Measurements from ENCODE around the gene SESN1. TPM values are rescaled to one million over a fixed set of nuclear protein-coding genes. Genes with fewer than 3 reads are reported as not detected.
A peak's percentile ranks its signal among the peaks of the same experiment; 100 is the strongest.

The SESN1 gene
- total RNA-seq, 1 donor from 2014 or later, result 9.1 TPM

DNA sequence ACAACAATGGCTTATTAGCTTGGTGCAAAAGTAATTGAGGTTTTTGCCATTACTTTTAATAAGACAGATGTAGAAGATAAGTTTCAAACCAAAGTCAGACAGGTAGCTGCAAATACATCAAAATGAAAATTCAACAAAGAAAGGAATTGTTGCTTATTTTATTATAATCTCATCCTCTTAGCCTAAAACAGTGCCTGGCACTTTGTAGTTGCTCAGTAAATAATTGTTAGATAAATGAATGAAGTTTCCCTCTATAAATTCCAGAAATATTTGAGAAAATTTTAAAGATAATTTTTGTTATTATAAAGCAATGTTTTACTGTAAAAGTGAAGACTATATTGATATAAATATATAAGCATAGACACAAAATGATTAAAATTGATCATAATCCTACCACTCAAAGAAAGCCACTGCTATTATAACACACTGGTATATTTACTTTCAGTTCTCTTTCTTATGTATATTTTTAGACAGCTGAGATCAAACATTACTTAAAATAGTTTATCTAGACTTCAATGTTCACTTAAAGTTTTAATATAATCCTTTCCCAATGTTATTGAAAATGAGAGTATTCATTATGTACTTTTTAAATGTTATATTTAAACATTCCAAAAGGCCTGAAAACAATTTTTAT lies 42.5 kb downstream of the SESN1 start:
- ChIA-PET POLR2A (interaction anchor here (0.6 to 0.9 kb wide), 2 partner anchors 37 to 487 kb away, joined by 3 read pairs; no protein-coding TSS in a partner anchor), CTCF (no interaction called here)
- no peaks in the 10 kb centered on the region for H3K9me3 Mint-ChIP-seq
- ATAC-seq (ENCODE audit: low read depth) (no peak), DNase-seq (no peak)
- H3K27ac Mint-ChIP-seq, result no peak overlapping the region
- peaks cover 44% of the 10 kb centered on the region for H3K4me1 Mint-ChIP-seq
- H3K27me3 Mint-ChIP-seq, result no peaks in the 10 kb centered on the region
- intact Hi-C loops (cut with micrococcal nuclease), result no loop called here
- peaks cover 2% of the 10 kb centered on the region for H3K36me3 Mint-ChIP-seq (ENCODE audit: low read depth)
- H3K4me3 Mint-ChIP-seq, result peak overlapping the region; percentile 20
- TF ChIP-seq, protein P1, sequence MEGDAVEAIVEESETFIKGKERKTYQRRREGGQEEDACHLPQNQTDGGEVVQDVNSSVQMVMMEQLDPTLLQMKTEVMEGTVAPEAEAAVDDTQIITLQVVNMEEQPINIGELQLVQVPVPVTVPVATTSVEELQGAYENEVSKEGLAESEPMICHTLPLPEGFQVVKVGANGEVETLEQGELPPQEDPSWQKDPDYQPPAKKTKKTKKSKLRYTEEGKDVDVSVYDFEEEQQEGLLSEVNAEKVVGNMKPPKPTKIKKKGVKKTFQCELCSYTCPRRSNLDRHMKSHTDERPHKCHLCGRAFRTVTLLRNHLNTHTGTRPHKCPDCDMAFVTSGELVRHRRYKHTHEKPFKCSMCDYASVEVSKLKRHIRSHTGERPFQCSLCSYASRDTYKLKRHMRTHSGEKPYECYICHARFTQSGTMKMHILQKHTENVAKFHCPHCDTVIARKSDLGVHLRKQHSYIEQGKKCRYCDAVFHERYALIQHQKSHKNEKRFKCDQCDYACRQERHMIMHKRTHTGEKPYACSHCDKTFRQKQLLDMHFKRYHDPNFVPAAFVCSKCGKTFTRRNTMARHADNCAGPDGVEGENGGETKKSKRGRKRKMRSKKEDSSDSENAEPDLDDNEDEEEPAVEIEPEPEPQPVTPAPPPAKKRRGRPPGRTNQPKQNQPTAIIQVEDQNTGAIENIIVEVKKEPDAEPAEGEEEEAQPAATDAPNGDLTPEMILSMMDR (IDR thresholded peaks at IDR 0.05), result no peak

DNA sequence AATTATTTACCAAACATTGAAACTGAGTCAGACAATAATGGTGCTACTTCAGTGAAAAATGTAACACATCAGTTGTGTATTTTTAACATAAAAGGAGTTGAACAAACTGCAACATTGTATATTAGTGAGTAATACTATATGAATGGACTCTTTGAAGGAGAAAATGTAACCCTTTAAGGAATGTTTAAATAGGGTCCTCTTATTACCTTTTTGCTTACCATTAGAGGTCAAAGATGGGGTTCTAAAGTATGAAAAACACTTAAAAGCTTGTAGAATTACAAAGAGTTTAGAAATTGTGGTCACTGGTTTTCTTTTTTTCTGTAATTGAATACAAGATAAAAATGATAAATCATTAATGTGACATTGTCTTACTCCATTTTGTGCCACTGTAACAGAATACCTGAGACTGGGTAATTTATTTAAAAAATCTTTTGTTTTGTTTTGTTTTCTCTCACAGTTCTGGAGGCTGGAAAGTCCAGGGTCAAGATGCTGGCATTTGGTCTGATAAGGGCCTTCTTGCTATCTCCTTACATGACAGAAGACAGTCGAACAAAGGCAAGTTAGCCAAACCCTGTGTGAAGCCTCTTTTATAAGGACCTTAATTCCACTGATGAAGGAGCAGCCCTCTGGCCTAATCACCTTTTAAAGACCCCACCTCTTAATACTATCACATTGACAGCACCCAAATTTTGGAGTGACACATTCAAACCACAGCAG lies 43.2 kb downstream of the SESN1 start:
- Mint-ChIP-seq H3K4me1 (peaks cover 39% of the 10 kb centered on the region), H3K9me3 (no peaks in the 10 kb centered on the region), H3K4me3 (peak overlapping the region; percentile 20), H3K27me3 (no peaks in the 10 kb centered on the region), H3K36me3 (ENCODE audit: low read depth) (peaks cover 2% of the 10 kb centered on the region), H3K27ac (no peak overlapping the region)
- ATAC-seq (ENCODE audit: low read depth) (no peak), DNase-seq (no peak)
- POLR2A ChIA-PET, result interaction anchor here (0.6 to 0.9 kb wide), 2 partner anchors 36 to 487 kb away, joined by 3 read pairs; no protein-coding TSS in a partner anchor
- TF ChIP-seq, protein P1 (IDR thresholded peaks at IDR 0.05), result no peak
- CTCF ChIA-PET, result no interaction called here
- intact Hi-C loops (cut with micrococcal nuclease), result no loop called here

DNA sequence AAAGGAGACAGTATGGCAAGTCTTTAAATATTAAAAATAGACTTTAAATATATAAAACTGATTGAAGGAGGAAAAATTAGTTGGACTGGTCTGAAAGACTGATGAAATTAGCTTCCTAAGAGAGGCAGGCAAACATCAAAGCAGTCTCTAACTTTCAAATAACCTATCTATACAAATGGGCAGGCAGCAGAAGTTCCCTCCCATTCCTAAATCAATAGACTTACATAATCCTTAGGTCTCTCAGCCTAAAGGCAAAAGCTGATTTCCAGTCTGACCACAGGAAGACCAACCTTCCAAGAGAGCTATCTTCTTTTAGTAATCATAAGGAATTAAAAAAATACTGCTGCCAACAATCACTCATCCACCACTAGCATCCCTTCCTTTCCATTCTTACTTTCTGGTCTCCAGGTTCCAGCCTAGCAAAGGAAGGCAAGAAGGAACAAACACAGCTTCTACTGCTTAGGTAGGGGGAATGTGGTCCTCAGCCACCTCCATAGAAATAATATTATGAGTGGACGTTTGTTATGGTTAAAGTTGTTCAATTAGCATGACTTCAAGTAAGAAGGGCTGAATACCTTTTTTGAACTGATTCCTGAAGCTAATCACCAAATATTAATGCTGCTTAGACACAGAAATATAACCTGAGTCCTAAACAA lies 44.1 kb downstream of the SESN1 start:
- TF ChIP-seq, protein P1 (IDR thresholded peaks at IDR 0.05), result no peak
- intact Hi-C loops (cut with micrococcal nuclease), result no loop called here
- DNase-seq (no peak), ATAC-seq (ENCODE audit: low read depth) (no peak)
- H3K27ac Mint-ChIP-seq, result no peak overlapping the region
- H3K9me3 Mint-ChIP-seq, result no peaks in the 10 kb centered on the region
- H3K4me1 Mint-ChIP-seq, result peaks cover 39% of the 10 kb centered on the region
- CTCF ChIA-PET, result interaction anchor here (0.7 kb wide), 1 partner anchor 25 kb away, joined by 3 read pairs; no protein-coding TSS in a partner anchor
- H3K27me3 Mint-ChIP-seq, result no peaks in the 10 kb centered on the region
- H3K4me3 Mint-ChIP-seq, result no peak overlapping the region
- peaks cover 2% of the 10 kb centered on the region for H3K36me3 Mint-ChIP-seq (ENCODE audit: low read depth)
- POLR2A ChIA-PET, result interaction anchor here (0.8 kb wide), 1 partner anchor 36 kb away, joined by 3 read pairs; no protein-coding TSS in a partner anchor

DNA sequence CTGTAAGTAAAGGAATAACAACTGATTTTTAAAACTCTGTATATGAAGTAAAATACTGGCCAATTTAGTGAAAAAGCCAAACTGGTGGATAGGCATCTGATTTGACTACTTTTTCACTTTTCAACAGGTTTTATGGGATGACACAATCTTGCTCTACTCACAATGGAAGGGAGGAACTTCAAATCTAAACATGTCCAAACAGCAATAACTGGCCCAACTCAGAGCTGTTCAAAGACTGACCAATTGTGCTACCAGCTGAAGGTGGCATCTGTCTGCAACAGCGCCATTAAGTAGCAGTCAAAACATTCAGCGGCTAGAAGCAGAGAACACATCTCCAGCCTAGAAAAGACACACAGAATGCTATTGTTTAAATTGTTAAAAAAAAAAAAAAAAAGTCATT lies 44.6 kb downstream of the SESN1 start:
- H3K36me3 Mint-ChIP-seq (ENCODE audit: low read depth), result peaks cover 2% of the 10 kb centered on the region
- TF ChIP-seq, protein P1 (IDR thresholded peaks at IDR 0.05), result no peak
- H3K27me3 Mint-ChIP-seq, result no peaks in the 10 kb centered on the region
- no peak for ATAC-seq (ENCODE audit: low read depth)
- DNase-seq, result no peak
- intact Hi-C loops (cut with micrococcal nuclease), result no loop called here
- no peak overlapping the region for H3K4me3 Mint-ChIP-seq
- H3K9me3 Mint-ChIP-seq, result no peaks in the 10 kb centered on the region
- no peak overlapping the region for H3K27ac Mint-ChIP-seq
- H3K4me1 Mint-ChIP-seq, result peaks cover 44% of the 10 kb centered on the region
- ChIA-PET CTCF (interaction anchor here (0.7 kb wide), 1 partner anchor 26 kb away, joined by 3 read pairs; no protein-coding TSS in a partner anchor), POLR2A (no interaction called here)

Data from activated B cell treated with CpG ODN at 0.5 μM for 24 hours (primary cell).